Muscle of leg (tissue), 11 donors: ENCODE results near the gene XPC. TPM values are rescaled to one million over a fixed set of nuclear protein-coding genes. Genes with fewer than 3 reads are reported as not detected.

Source experiments
- DNase-seq: peaks from one replicate; pipeline ENCODE4 v3.0.0; 2013
- H3K27ac ChIP-seq: one replicate; pipeline ENCODE4 v1.5.1; 2013; ENCODE audit warnings: mild to moderate bottlenecking, low read length, control low read depth
- H3K27me3 ChIP-seq: one replicate; pipeline ENCODE4 v1.6.1; 2013; ENCODE audit warnings: low read length; ENCODE audit not compliant: control insufficient read depth, insufficient read depth
- H3K36me3 ChIP-seq: one replicate; pipeline ENCODE4 v1.6.1; 2013; ENCODE audit warnings: low read length; ENCODE audit not compliant: control insufficient read depth, insufficient read depth
- H3K4me1 ChIP-seq: one replicate; pipeline ENCODE4 v1.6.1; 2013; ENCODE audit warnings: low read length; ENCODE audit not compliant: control insufficient read depth, insufficient read depth
- H3K4me3 ChIP-seq: one replicate; pipeline ENCODE4 v1.5.1; 2013; ENCODE audit warnings: low read length, control low read depth
- H3K9me3 ChIP-seq: replicated peaks from 2 replicates; pipeline ENCODE4 v1.6.1; 2013; ENCODE audit warnings: low read depth, low read length; ENCODE audit not compliant: control insufficient read depth
- WGBS: methylation state at CpG from one replicate; pipeline ENCODE4 v1.1.5; 2013; ENCODE audit warnings: missing lambda C conversion rate; ENCODE audit not compliant: insufficient coverage; 5-methylcytosine and 5-hydroxymethylcytosine counted together
- polyA plus RNA-seq, 8 donors: library from polyadenylated mRNA; unstranded; fragments of 120-200 nt; gene quantifications; one replicate each; pipeline versions ENCODE4 v1.2.1 to v1.2.3, GENCODE V29; 2013; ENCODE audit warnings: inconsistent platforms in 1 of 8, low replicate concordance in 1 of 8; ENCODE audit not compliant: insufficient read length in 8 of 8, insufficient read depth in 1 of 8
- total RNA-seq: library from RNA; stranded (reverse); fragments of 120-200 nt; gene quantifications from one replicate; pipeline ENCODE4 v1.2.4, GENCODE V29; 2013

Gene XPC
- total and polyA plus RNA-seq, 9 donors, result 15.7 to 21.3 (median 17.9) TPM

- WGBS, result 13% methylated on average over 2 of the region's 7 CpGs
- peak; percentile 71 for DNase-seq
- H3K36me3 ChIP-seq, result peaks cover 71% of the 10 kb centered on the region
- H3K4me3 ChIP-seq, result no peak overlapping the region
- no peaks in the 10 kb centered on the region for H3K27me3 ChIP-seq
- peak overlapping the region; percentile 88 for H3K27ac ChIP-seq
- no peaks in the 10 kb centered on the region for H3K9me3 ChIP-seq
- peaks cover 29% of the 10 kb centered on the region for H3K4me1 ChIP-seq
These were observed 34.9 kb downstream of the XPC start for GRCh38 chr3:14143271-14144225.

- Histone ChIP-seq H3K4me1 (peaks cover 37% of the 10 kb centered on the region), H3K9me3 (no peaks in the 10 kb centered on the region), H3K27ac (peak overlapping the region; percentile 88), H3K36me3 (peaks cover 71% of the 10 kb centered on the region), H3K27me3 (no peaks in the 10 kb centered on the region), H3K4me3 (no peak overlapping the region)
- DNase-seq, result no peak
- WGBS, result 93% methylated on average over 3 of the region's 8 CpGs
These were observed 35.7 kb downstream of the XPC start for GRCh38 chr3:14142567-14143270.

- Histone ChIP-seq H3K9me3 (no peaks in the 10 kb centered on the region), H3K27me3 (no peaks in the 10 kb centered on the region), H3K27ac (no peak overlapping the region), H3K4me3 (no peak overlapping the region), H3K4me1 (peaks cover 46% of the 10 kb centered on the region), H3K36me3 (peaks cover 71% of the 10 kb centered on the region)
- DNase-seq, result no peak
- WGBS, result 88% methylated on average over 19 of the region's 19 CpGs
These were observed 36.6 kb downstream of the XPC start for GRCh38 chr3:14141602-14142341.

GRCh38 chr3:14141144-14141543 is 37.3 kb downstream of the XPC start:
- no peak for DNase-seq
- H3K27ac ChIP-seq, result no peak overlapping the region
- no CpG with 5 or more reads among the region's 2 CpGs for whole genome bisulfite sequencing
- H3K9me3 ChIP-seq, result no peaks in the 10 kb centered on the region
- peaks cover 70% of the 10 kb centered on the region for H3K36me3 ChIP-seq
- no peak overlapping the region for H3K4me3 ChIP-seq
- H3K4me1 ChIP-seq, result peaks cover 48% of the 10 kb centered on the region
- no peaks in the 10 kb centered on the region for H3K27me3 ChIP-seq

GRCh38 chr3:14140668-14141067 is 37.7 kb downstream of the XPC start:
- Histone ChIP-seq H3K27me3 (no peaks in the 10 kb centered on the region), H3K9me3 (no peaks in the 10 kb centered on the region), H3K27ac (no peak overlapping the region), H3K36me3 (peaks cover 70% of the 10 kb centered on the region), H3K4me3 (no peak overlapping the region), H3K4me1 (peaks cover 45% of the 10 kb centered on the region)
- DNase-seq, result no peak
- WGBS, result 96% methylated on average over 2 of the region's 2 CpGs

GRCh38 chr3:14139771-14140170 is 38.6 kb downstream of the XPC start:
- Histone ChIP-seq H3K27me3 (no peaks in the 10 kb centered on the region), H3K4me1 (peaks cover 37% of the 10 kb centered on the region), H3K27ac (no peak overlapping the region), H3K36me3 (peaks cover 76% of the 10 kb centered on the region), H3K4me3 (no peak overlapping the region), H3K9me3 (no peaks in the 10 kb centered on the region)
- no peak for DNase-seq
- 73% methylated on average over 4 of the region's 5 CpGs for WGBS

GRCh38 chr3:14138878-14139655 is 39.3 kb downstream of the XPC start:
- peaks cover 31% of the 10 kb centered on the region for H3K4me1 ChIP-seq
- no peak overlapping the region for H3K4me3 ChIP-seq
- DNase-seq, result no peak
- no peaks in the 10 kb centered on the region for H3K27me3 ChIP-seq
- 88% methylated on average over 10 of the region's 14 CpGs for WGBS
- H3K27ac ChIP-seq, result no peak overlapping the region
- H3K9me3 ChIP-seq, result no peaks in the 10 kb centered on the region
- peaks cover 83% of the 10 kb centered on the region for H3K36me3 ChIP-seq

- 84% methylated on average over 15 of the region's 16 CpGs for WGBS
- no peaks in the 10 kb centered on the region for H3K9me3 ChIP-seq
- H3K36me3 ChIP-seq, result peaks cover 91% of the 10 kb centered on the region
- H3K4me3 ChIP-seq, result no peak overlapping the region
- H3K27me3 ChIP-seq, result no peaks in the 10 kb centered on the region
- DNase-seq, result no peak
- H3K27ac ChIP-seq, result peak overlapping the region; percentile 65
- peaks cover 26% of the 10 kb centered on the region for H3K4me1 ChIP-seq
These were observed 40.1 kb downstream of the XPC start for GRCh38 chr3:14138109-14138877.

GRCh38 chr3:14137445-14137844 is 41.0 kb downstream of the XPC start:
- no peaks in the 10 kb centered on the region for H3K9me3 ChIP-seq
- H3K36me3 ChIP-seq, result peaks cover 93% of the 10 kb centered on the region
- DNase-seq, result no peak
- H3K4me3 ChIP-seq, result no peak overlapping the region
- WGBS, result 57% methylated on average over 1 of the region's 3 CpGs
- H3K4me1 ChIP-seq, result peaks cover 26% of the 10 kb centered on the region
- H3K27me3 ChIP-seq, result no peaks in the 10 kb centered on the region
- H3K27ac ChIP-seq, result peak overlapping the region; percentile 65
